GM21576 (cell line): ENCODE data around the gene AQP12B.
"Not testable (repeated sequence)": the region's sequence is repeated elsewhere in the genome, so short reads cannot be mapped to it uniquely, and the experiment has no call there.

Experiments
- ATAC-seq: cut with Tn5 transposase; IDR thresholded peaks from one replicate; pipeline ENCODE4 v1.9.1; 2021; ENCODE audit warnings: mild to moderate bottlenecking, moderate library complexity; ENCODE audit not compliant: unreplicated experiment

Gene AQP12B

GRCh38 chr2:240685771-240686371 lies 3.2 kb upstream of the AQP12B start:
- no peak for ATAC-seq

DNA sequence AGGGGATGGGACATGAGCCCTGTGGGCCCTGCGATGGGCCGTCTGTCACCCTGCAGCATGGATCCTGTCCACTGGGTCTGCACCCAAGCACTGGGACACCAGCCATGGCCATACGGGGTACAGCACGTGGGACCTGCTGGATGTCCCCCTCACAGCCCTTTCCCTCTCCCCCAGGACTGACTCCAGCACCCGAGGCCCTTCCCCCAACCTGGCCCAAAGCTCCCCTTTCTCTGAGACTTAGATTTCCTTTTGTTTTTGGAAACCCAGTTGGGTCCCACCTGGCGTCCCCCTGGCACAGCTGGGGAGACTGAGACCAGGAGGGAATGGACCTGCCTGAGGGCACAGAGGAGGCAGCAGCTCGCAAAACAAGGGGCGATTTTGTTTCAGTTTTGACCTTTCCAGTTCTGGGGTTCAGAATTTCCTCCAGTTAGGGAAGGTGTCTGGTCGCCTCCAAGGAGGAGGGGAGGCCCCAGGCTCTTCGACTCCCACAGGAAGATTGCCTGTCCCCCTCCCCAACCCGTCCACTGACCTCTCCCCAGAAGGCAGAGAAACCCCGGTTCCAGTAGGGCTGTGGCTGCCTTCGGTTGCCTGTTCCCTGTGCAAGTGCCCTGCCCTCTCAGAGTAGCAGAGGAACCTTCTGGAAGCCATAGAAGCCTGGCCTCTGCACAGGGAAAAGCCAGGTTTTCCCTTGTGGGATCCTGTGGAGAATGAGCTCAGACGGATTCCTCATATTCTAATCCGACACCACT lies 1.5 kb upstream of the AQP12B start:
- ATAC-seq: not testable (repeated sequence)

DNA sequence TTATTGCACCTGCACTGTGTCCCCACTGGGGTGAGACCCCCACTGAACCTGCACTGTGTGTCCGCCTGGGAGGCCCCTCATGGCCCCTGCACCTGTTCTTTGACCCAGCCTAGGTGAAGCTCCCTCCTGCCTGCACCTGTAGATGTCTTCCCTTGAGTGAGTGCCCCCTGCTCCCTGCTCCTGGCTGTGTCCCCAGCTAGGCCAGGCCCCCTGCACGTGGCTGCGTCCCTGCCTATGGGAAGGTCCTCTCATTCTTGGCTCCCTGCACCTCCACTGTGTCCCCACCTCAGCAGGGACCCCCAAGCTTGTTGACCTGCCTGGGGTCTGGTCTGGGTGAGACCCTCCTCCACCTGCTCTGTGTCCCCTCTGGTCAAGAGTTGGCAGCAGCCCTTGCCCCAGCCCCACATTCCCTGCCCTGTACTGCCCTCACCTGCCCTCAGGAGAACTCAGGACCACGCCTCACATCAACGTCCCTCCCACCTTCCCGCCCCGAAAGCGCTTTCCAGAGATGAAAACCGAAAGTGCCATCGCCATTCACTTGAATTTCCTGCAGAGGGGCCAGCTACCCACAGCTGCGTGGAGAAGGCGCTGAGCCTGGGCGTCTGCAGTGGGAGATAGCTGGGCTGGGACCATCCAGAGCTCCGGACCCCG lies 769 bp upstream of the AQP12B start:
- not testable (repeated sequence) for ATAC-seq

GRCh38 chr2:240680185-240680584 lies 2.5 kb downstream of the AQP12B start:
- ATAC-seq: not testable (repeated sequence)

DNA sequence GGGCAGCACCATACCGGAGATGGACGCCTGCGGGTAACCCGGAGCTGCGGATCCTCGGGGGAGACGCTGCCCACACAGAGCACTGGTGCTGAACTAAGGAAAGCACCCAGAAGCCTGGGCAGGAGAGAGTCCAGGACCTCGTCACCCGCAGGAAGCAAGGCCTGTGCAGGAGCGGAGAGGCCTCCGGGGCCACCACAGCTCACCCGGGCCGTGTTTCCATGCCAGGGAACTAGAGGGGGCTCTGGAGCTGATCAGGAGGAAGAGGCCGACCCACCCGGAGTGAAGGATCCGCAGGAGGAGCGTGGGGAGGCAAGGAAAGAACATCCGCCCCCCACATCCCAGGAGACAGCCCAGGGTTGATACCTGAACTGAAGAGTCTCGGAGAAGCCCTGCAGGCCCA lies 3.8 kb downstream of the AQP12B start:
- not testable (repeated sequence) for ATAC-seq

DNA sequence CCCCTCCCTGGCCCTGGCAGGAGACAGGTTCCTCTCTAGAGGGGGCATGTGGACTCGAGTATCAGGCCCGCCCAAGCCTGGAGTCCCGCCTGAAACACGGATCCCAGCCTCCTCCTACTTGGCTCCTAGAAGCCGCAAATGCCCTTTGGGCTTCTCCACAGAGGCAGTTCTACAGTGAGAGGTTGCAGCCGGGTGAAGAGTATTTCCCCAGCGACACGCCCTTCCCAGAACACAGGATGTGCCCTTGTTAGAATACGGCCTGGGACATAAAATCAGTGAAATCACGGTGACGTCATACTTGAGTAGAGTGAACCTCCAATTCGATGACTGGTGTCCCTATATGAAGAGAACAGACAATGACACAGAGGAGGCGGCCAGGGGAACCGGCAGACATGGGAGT lies 4.6 kb downstream of the AQP12B start:
- ATAC-seq: not testable (repeated sequence)

- not testable (repeated sequence) for ATAC-seq
Measured at GRCh38 chr2:240675345-240675744, 7.3 kb downstream of the AQP12B start.

DNA sequence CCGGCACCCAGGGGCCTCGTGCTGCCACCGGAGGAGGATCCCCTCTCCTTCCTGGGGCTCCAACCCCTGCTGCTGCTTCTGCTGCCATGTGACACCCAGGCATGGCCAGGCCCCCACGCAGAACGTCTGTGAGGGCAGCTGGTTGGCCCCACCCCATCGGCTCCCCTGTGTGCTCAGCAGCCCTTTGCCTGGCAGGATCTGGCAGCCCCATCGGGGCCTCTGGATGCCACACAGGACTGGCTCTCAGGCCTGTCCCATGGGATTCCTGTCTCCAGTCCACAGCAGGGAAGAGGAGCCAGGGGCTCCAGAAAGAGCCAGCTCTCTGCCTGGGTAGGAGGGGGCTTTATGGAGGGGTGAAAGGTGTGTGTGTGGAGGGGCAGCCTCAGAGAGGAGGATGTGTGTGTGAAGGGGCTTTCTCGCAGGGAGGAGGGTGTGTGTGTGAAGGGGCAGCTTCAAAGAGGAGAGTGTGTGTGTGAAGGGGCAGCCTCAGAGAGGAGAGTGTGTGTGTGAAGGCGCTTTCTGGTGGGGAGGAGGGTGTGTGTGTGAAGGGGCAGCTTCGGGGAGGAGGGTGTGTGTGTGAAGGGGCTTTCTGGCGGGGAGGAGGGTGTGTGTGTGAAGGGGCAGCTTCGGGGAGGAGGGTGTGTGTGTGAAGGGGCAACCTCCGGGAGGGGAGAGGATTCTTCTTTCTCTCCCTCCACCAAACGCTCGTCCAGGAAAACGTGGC lies 8.1 kb downstream of the AQP12B start:
- not testable (repeated sequence) for ATAC-seq

GRCh38 chr2:240672701-240673190 lies 9.9 kb downstream of the AQP12B start:
- no peak for ATAC-seq

- no peak for ATAC-seq
Measured at GRCh38 chr2:240672076-240672700, 10.5 kb downstream of the AQP12B start.

- ATAC-seq: no peak
Measured at GRCh38 chr2:240670950-240671349, 11.7 kb downstream of the AQP12B start.

GRCh38 chr2:240670402-240670801 lies 12.3 kb downstream of the AQP12B start:
- ATAC-seq: no peak

DNA sequence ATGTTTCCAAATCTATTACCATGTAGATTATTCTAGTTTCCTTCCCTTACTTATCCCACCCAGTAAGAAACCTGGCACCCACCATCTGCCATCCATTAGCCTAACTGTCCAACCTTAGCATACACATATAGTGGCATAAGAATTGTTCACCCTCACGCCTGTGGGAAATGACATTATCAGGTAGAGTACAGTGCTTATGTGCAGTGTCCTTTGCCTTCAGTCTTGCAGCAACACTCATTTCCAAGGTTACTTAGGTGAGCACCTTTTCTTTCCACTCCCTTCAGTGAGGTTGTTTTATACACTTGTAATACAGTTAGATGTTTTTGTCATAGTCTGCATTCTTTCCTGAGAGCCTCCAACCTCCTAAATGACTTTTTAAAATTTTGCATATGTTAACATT lies 18.1 kb downstream of the AQP12B start:
- no peak for ATAC-seq

DNA sequence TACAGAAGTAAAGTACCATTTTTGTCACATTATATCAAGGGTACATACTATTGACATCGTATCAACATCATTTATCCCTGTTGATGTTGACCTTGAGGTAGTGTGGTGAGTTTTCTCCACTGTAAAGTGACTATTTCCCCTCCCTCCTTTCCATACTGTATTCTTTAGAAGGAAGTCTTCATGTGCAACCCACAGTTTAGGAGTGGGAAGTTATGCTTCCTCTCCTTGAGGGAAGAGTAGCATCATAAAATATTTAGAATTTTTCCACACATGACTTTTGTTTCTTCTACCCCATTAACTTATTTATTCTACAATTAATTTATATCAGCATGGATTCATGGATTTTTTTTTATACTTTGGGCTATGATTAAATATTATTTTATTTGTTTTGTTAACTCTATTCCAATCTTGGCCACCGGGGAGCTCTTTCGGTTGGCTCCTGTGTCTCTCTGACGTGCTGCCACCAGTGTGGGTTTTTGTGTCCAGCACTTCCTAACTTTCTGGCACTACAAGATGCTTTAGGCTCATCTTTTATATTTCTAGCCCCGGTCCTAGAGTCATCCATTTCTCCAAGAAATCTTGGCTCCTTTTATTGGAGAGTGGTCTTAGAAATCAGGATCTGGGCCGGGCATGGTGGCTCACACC lies 19.0 kb downstream of the AQP12B start:
- no peak for ATAC-seq

GRCh38 chr2:240662681-240663080 lies 20.0 kb downstream of the AQP12B start:
- ATAC-seq: no peak

DNA sequence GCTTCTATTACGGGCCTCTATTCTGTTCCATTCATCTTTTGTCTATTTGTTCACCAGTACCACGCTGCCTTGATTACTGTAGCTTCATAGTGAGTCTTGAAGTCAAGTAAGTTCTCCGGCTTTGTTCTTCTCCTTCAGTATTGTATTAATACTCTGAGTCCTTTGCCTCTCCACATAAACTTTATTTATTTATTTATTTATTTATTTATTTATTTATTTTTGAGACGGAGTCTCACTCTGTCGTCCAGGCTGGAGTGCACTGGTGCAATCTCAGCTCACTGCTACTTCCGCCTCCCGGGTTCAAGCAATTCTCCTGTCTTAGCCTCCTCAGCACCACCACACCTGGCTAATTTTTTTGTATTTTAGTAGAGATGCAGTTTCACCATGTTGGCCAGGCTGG lies 22.8 kb downstream of the AQP12B start:
- not testable (repeated sequence) for ATAC-seq

- ATAC-seq: peak; percentile 71
Measured at GRCh38 chr2:240655931-240656886, 26.5 kb downstream of the AQP12B start.

DNA sequence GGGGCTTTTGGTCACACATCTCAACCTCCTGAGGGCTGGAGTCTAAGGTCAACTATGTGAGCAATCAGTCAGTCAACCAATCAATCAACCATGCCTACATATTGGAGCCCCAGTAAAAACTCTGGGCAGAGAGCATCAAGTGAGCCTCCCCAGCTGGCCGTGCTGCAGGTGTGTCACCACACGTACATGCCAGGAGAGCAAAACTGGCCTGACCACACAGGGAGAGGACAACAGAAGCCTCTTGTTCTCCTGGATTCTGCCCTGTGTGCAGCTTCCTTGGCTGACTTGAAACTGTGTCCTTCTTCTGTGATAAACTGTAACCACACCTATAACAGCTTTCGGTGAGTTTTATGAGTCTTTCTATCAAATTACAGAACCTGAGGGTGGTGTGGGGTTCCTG lies 31.5 kb downstream of the AQP12B start:
- no peak for ATAC-seq
